ENCODE results near the gene RIBC2. TPM values are rescaled to one million over a fixed set of nuclear protein-coding genes. Genes with fewer than 3 reads are reported as not detected.
A peak's percentile ranks its signal among the peaks of the same experiment; 100 is the strongest.

Gene RIBC2
- total and polyA plus RNA-seq, 2 of the 13 experiments (the other 11 are each of a cell fraction or from before 2014, with no cell fraction given): 0.55 TPM; not detected in 1

DNA sequence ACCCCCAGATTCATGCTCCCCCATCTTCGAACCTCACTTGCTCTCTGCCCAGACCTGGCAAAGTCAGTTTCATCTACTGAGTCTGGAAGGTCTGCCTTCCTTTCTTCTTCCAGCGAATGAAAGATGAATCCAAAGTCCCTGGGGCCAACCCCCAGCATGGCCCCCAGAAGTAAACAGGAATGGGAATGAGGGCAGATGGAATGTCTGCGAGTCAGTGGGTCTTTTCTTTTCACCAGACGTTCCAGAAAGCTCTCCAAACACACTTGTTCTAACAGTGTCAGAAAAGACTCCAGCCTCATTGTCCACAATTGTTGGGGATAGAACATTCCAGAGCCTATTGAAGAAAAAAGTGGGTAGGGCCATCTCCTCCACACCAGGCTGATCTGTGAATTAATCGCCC is 28.6 kb downstream of the RIBC2 start (continued):
- TF ChIP-seq, protein P1, sequence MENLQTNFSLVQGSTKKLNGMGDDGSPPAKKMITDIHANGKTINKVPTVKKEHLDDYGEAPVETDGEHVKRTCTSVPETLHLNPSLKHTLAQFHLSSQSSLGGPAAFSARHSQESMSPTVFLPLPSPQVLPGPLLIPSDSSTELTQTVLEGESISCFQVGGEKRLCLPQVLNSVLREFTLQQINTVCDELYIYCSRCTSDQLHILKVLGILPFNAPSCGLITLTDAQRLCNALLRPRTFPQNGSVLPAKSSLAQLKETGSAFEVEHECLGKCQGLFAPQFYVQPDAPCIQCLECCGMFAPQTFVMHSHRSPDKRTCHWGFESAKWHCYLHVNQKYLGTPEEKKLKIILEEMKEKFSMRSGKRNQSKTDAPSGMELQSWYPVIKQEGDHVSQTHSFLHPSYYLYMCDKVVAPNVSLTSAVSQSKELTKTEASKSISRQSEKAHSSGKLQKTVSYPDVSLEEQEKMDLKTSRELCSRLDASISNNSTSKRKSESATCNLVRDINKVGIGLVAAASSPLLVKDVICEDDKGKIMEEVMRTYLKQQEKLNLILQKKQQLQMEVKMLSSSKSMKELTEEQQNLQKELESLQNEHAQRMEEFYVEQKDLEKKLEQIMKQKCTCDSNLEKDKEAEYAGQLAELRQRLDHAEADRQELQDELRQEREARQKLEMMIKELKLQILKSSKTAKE (CRISPR knock-in tag; IDR thresholded peaks at IDR 0.05; ENCODE audit: borderline replicate concordance): no peak
- TF ChIP-seq KLF9 (CRISPR knock-in tag; IDR thresholded peaks at IDR 0.05; ENCODE audit: low read depth): no peak
- no peak for TF ChIP-seq ZKSCAN1 (IDR thresholded peaks at IDR 0.05; ENCODE audit: low read length)
- TF ChIP-seq, protein P2, sequence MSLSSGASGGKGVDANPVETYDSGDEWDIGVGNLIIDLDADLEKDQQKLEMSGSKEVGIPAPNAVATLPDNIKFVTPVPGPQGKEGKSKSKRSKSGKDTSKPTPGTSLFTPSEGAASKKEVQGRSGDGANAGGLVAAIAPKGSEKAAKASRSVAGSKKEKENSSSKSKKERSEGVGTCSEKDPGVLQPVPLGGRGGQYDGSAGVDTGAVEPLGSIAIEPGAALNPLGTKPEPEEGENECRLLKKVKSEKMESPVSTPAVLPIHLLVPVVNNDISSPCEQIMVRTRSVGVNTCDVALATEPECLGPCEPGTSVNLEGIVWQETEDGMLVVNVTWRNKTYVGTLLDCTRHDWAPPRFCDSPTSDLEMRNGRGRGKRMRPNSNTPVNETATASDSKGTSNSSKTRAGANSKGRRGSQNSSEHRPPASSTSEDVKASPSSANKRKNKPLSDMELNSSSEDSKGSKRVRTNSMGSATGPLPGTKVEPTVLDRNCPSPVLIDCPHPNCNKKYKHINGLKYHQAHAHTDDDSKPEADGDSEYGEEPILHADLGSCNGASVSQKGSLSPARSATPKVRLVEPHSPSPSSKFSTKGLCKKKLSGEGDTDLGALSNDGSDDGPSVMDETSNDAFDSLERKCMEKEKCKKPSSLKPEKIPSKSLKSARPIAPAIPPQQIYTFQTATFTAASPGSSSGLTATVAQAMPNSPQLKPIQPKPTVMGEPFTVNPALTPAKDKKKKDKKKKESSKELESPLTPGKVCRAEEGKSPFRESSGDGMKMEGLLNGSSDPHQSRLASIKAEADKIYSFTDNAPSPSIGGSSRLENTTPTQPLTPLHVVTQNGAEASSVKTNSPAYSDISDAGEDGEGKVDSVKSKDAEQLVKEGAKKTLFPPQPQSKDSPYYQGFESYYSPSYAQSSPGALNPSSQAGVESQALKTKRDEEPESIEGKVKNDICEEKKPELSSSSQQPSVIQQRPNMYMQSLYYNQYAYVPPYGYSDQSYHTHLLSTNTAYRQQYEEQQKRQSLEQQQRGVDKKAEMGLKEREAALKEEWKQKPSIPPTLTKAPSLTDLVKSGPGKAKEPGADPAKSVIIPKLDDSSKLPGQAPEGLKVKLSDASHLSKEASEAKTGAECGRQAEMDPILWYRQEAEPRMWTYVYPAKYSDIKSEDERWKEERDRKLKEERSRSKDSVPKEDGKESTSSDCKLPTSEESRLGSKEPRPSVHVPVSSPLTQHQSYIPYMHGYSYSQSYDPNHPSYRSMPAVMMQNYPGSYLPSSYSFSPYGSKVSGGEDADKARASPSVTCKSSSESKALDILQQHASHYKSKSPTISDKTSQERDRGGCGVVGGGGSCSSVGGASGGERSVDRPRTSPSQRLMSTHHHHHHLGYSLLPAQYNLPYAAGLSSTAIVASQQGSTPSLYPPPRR (CRISPR knock-in tag; IDR thresholded peaks at IDR 0.05; ENCODE audit: borderline replicate concordance): no peak
- TF ChIP-seq, protein P3, sequence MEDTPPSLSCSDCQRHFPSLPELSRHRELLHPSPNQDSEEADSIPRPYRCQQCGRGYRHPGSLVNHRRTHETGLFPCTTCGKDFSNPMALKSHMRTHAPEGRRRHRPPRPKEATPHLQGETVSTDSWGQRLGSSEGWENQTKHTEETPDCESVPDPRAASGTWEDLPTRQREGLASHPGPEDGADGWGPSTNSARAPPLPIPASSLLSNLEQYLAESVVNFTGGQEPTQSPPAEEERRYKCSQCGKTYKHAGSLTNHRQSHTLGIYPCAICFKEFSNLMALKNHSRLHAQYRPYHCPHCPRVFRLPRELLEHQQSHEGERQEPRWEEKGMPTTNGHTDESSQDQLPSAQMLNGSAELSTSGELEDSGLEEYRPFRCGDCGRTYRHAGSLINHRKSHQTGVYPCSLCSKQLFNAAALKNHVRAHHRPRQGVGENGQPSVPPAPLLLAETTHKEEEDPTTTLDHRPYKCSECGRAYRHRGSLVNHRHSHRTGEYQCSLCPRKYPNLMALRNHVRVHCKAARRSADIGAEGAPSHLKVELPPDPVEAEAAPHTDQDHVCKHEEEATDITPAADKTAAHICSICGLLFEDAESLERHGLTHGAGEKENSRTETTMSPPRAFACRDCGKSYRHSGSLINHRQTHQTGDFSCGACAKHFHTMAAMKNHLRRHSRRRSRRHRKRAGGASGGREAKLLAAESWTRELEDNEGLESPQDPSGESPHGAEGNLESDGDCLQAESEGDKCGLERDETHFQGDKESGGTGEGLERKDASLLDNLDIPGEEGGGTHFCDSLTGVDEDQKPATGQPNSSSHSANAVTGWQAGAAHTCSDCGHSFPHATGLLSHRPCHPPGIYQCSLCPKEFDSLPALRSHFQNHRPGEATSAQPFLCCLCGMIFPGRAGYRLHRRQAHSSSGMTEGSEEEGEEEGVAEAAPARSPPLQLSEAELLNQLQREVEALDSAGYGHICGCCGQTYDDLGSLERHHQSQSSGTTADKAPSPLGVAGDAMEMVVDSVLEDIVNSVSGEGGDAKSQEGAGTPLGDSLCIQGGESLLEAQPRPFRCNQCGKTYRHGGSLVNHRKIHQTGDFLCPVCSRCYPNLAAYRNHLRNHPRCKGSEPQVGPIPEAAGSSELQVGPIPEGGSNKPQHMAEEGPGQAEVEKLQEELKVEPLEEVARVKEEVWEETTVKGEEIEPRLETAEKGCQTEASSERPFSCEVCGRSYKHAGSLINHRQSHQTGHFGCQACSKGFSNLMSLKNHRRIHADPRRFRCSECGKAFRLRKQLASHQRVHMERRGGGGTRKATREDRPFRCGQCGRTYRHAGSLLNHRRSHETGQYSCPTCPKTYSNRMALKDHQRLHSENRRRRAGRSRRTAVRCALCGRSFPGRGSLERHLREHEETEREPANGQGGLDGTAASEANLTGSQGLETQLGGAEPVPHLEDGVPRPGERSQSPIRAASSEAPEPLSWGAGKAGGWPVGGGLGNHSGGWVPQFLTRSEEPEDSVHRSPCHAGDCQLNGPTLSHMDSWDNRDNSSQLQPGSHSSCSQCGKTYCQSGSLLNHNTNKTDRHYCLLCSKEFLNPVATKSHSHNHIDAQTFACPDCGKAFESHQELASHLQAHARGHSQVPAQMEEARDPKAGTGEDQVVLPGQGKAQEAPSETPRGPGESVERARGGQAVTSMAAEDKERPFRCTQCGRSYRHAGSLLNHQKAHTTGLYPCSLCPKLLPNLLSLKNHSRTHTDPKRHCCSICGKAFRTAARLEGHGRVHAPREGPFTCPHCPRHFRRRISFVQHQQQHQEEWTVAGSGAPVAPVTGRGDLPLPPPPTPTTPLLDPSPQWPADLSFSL (CRISPR knock-in tag; IDR thresholded peaks at IDR 0.05): no peak
- no peak for TF ChIP-seq KLF15 (CRISPR knock-in tag; IDR thresholded peaks at IDR 0.05; ENCODE audit: borderline replicate concordance)
- TF ChIP-seq ZFP1 (CRISPR knock-in tag; IDR thresholded peaks at IDR 0.05): no peak
- TF ChIP-seq POGZ (CRISPR knock-in tag; IDR thresholded peaks at IDR 0.05): no peak
- TF ChIP-seq, protein P4, sequence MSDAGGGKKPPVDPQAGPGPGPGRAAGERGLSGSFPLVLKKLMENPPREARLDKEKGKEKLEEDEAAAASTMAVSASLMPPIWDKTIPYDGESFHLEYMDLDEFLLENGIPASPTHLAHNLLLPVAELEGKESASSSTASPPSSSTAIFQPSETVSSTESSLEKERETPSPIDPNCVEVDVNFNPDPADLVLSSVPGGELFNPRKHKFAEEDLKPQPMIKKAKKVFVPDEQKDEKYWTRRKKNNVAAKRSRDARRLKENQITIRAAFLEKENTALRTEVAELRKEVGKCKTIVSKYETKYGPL (CRISPR knock-in tag; IDR thresholded peaks at IDR 0.05): no peak
- peak; percentile 44 for TF ChIP-seq PHF21A (CRISPR knock-in tag; IDR thresholded peaks at IDR 0.05)
- no peak for TF ChIP-seq ELF3 (CRISPR knock-in tag; IDR thresholded peaks at IDR 0.05)
- TF ChIP-seq ZNF563 (CRISPR knock-in tag; IDR thresholded peaks at IDR 0.05): no peak
- no peak for TF ChIP-seq SIX1 (CRISPR knock-in tag; IDR thresholded peaks at IDR 0.05; ENCODE audit: borderline replicate concordance)
- no peak for TF ChIP-seq KMT2A (CRISPR knock-in tag; IDR thresholded peaks at IDR 0.05)
- TF ChIP-seq, protein P5, sequence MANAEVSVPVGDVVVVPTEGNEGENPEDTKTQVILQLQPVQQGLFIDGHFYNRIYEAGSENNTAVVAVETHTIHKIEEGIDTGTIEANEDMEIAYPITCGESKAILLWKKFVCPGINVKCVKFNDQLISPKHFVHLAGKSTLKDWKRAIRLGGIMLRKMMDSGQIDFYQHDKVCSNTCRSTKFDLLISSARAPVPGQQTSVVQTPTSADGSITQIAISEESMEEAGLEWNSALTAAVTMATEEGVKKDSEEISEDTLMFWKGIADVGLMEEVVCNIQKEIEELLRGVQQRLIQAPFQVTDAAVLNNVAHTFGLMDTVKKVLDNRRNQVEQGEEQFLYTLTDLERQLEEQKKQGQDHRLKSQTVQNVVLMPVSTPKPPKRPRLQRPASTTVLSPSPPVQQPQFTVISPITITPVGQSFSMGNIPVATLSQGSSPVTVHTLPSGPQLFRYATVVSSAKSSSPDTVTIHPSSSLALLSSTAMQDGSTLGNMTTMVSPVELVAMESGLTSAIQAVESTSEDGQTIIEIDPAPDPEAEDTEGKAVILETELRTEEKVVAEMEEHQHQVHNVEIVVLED (CRISPR knock-in tag; IDR thresholded peaks at IDR 0.05; ENCODE audit: borderline replicate concordance): no peak

Measured in HepG2 (cell line).